ENCODE data around the gene SMPX. TPM values are rescaled to one million over a fixed set of nuclear protein-coding genes. Genes with fewer than 3 reads are reported as not detected.
A peak's percentile ranks its signal among the peaks of the same experiment; 100 is the strongest.

The SMPX gene
- total RNA-seq, 1 donor = not detected

DNA sequence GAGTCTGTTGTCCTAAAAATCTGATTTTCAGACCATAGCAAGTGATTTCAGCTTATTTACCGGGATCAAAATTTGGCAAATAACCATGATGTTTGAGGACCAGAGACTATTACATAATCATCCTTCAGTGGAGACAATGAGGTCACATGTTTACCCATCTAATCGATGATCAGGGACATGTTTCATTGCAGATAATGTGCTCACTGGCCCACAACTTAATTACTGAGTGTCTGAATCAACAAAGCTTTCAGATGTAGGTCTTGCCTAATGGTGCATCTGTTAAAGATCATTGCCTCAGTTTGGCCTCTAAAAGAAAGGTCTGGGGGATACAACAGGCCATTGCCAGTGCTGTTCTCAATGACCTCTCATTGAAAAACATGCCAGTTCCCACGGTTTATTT, 56.9 kb downstream of the SMPX start:
- H3K4me3 ChIP-seq (ENCODE audit: insufficient read depth, low read length) = no peak overlapping the region
- peaks cover 8% of the 10 kb centered on the region for H3K4me1 ChIP-seq (ENCODE audit: insufficient read depth, low read length)
- no peak for TF ChIP-seq CTCF (IDR thresholded peaks at IDR 0.05; ENCODE audit: extremely low read depth, low read depth, low read length)
- no peaks in the 10 kb centered on the region for H3K9me3 ChIP-seq (ENCODE audit: low read depth, low read length)
- no peak for DNase-seq (ENCODE audit: insufficient read length, low spot score, missing footprints)
- H3K27me3 ChIP-seq (ENCODE audit: insufficient read depth, low read length) = no peaks in the 10 kb centered on the region
- H3K36me3 ChIP-seq (ENCODE audit: insufficient read depth, low read length) = no peaks in the 10 kb centered on the region
- no peak overlapping the region for H3K4me2 ChIP-seq (ENCODE audit: insufficient read depth, low read length)
- no peaks in the 10 kb centered on the region for H4K20me1 ChIP-seq (ENCODE audit: insufficient read depth, low read length)
- no peaks in the 10 kb centered on the region for H3K79me2 ChIP-seq (ENCODE audit: insufficient read depth, low read length)
- no peak overlapping the region for H2AFZ ChIP-seq (ENCODE audit: low read length)
- H3K27ac ChIP-seq (ENCODE audit: low read depth, low read length) = no peak overlapping the region

GRCh38 chrX:21700275-21700674, 57.6 kb downstream of the SMPX start:
- Histone ChIP-seq H4K20me1 (ENCODE audit: insufficient read depth, low read length) (no peaks in the 10 kb centered on the region), H3K4me2 (ENCODE audit: insufficient read depth, low read length) (no peak overlapping the region), H3K36me3 (ENCODE audit: insufficient read depth, low read length) (no peaks in the 10 kb centered on the region), H2AFZ (ENCODE audit: low read length) (no peak overlapping the region), H3K27ac (ENCODE audit: low read depth, low read length) (no peak overlapping the region), H3K9me3 (ENCODE audit: low read depth, low read length) (no peaks in the 10 kb centered on the region), H3K79me2 (ENCODE audit: insufficient read depth, low read length) (no peaks in the 10 kb centered on the region), H3K27me3 (ENCODE audit: insufficient read depth, low read length) (no peaks in the 10 kb centered on the region), H3K4me1 (ENCODE audit: insufficient read depth, low read length) (peaks cover 8% of the 10 kb centered on the region), H3K4me3 (ENCODE audit: insufficient read depth, low read length) (no peak overlapping the region)
- no peak for TF ChIP-seq CTCF (IDR thresholded peaks at IDR 0.05; ENCODE audit: extremely low read depth, low read depth, low read length)
- no peak for DNase-seq (ENCODE audit: insufficient read length, low spot score, missing footprints)

GRCh38 chrX:21699136-21699535, 58.8 kb downstream of the SMPX start:
- Histone ChIP-seq H3K4me2 (ENCODE audit: insufficient read depth, low read length) (no peak overlapping the region), H4K20me1 (ENCODE audit: insufficient read depth, low read length) (no peaks in the 10 kb centered on the region), H3K4me1 (ENCODE audit: insufficient read depth, low read length) (peaks cover 8% of the 10 kb centered on the region), H3K27me3 (ENCODE audit: insufficient read depth, low read length) (no peaks in the 10 kb centered on the region), H3K36me3 (ENCODE audit: insufficient read depth, low read length) (no peaks in the 10 kb centered on the region), H3K9me3 (ENCODE audit: low read depth, low read length) (no peaks in the 10 kb centered on the region), H3K4me3 (ENCODE audit: insufficient read depth, low read length) (no peak overlapping the region), H2AFZ (ENCODE audit: low read length) (no peak overlapping the region), H3K79me2 (ENCODE audit: insufficient read depth, low read length) (no peaks in the 10 kb centered on the region), H3K27ac (ENCODE audit: low read depth, low read length) (peak overlapping the region; percentile 19)
- DNase-seq (ENCODE audit: insufficient read length, low spot score, missing footprints) = no peak
- TF ChIP-seq CTCF (IDR thresholded peaks at IDR 0.05; ENCODE audit: extremely low read depth, low read depth, low read length) = no peak

DNA sequence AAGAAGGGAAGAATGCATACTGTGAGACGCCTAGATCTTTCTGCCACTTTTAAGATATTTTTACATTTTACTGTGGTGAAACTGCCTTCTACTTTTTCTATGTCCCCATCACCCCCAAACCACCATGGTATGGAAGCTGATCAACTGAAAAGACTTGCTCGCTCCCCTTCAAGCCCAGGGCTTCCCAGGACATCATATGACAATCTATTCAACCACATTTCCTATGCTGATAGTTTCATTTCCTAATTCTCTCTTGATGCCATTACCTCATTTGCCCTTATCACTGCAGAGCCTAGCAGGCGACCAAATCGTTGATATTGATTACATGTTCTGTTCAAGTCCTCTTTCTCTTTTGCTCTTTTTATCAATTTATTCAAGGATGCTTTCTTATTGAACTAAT, 59.6 kb downstream of the SMPX start:
- Histone ChIP-seq H2AFZ (ENCODE audit: low read length) (no peak overlapping the region), H3K4me2 (ENCODE audit: insufficient read depth, low read length) (no peak overlapping the region), H3K79me2 (ENCODE audit: insufficient read depth, low read length) (no peaks in the 10 kb centered on the region), H4K20me1 (ENCODE audit: insufficient read depth, low read length) (no peaks in the 10 kb centered on the region), H3K9me3 (ENCODE audit: low read depth, low read length) (no peaks in the 10 kb centered on the region), H3K27ac (ENCODE audit: low read depth, low read length) (no peak overlapping the region), H3K27me3 (ENCODE audit: insufficient read depth, low read length) (no peaks in the 10 kb centered on the region), H3K4me3 (ENCODE audit: insufficient read depth, low read length) (no peak overlapping the region), H3K4me1 (ENCODE audit: insufficient read depth, low read length) (peaks cover 8% of the 10 kb centered on the region), H3K36me3 (ENCODE audit: insufficient read depth, low read length) (no peaks in the 10 kb centered on the region)
- DNase-seq (ENCODE audit: insufficient read length, low spot score, missing footprints) = no peak
- no peak for TF ChIP-seq CTCF (IDR thresholded peaks at IDR 0.05; ENCODE audit: extremely low read depth, low read depth, low read length)
